Activated CD8-positive, alpha-beta T cell treated with anti-CD3 and anti-CD28 coated beads for 36 hours (primary cell): ENCODE data around the gene AK3. TPM values are rescaled to one million over a fixed set of nuclear protein-coding genes. Genes with fewer than 3 reads are reported as not detected.

Source experiments
- ATAC-seq: fragments of 200-7000 bp; cut with Tn5 transposase; one replicate; pipeline ENCODE4 v1.10.0; 2021; ENCODE audit warnings: mild to moderate bottlenecking, moderate library complexity
- CTCF ChIA-PET: fragments of 350-600 bp; sonication (Branson Sonifier 250); formaldehyde crosslinking; loops from one replicate; lab custom pipeline; 2021; ENCODE audit warnings: antibody characterized with exemption; lab: Charles Lee
- POLR2A ChIA-PET: fragments of 350-600 bp; sonication (Branson Sonifier 250); formaldehyde crosslinking; loops from one replicate; lab custom pipeline; 2021; ENCODE audit warnings: antibody characterized with exemption; lab: Charles Lee
- DNase-seq: peaks from one replicate; pipeline ENCODE4 v3.0.0-alpha.2; 2020
- H3K27ac Mint-ChIP-seq: one replicate; pipeline ENCODE4 v1.8.0; 2021; ENCODE audit warnings: mild to moderate bottlenecking, mixed read lengths
- H3K27me3 Mint-ChIP-seq: one replicate; pipeline ENCODE4 v1.8.0; 2021; ENCODE audit warnings: mixed read lengths
- H3K36me3 Mint-ChIP-seq: one replicate; pipeline ENCODE4 v1.8.0; 2021; ENCODE audit warnings: low read depth, mixed read lengths
- H3K4me1 Mint-ChIP-seq: one replicate; pipeline ENCODE4 v1.8.0; 2021; ENCODE audit warnings: low read depth, mixed read lengths
- H3K4me3 Mint-ChIP-seq: one replicate; pipeline ENCODE4 v1.8.0; 2021; ENCODE audit warnings: mild to moderate bottlenecking, moderate library complexity, mixed read lengths
- H3K9me3 Mint-ChIP-seq: one replicate; pipeline ENCODE4 v1.8.0; 2021; ENCODE audit warnings: mixed read lengths
- CTCF ChIP-seq: fragments of 200-600 bp; IDR thresholded peaks from one replicate; pipeline ENCODE4 v1.8.0; 2022; ENCODE audit warnings: antibody characterized with exemption, mild to moderate bottlenecking
- intact Hi-C: fragments of 100-400 bp; cut with micrococcal nuclease; formaldehyde crosslinking; loops from one replicate; pipeline ENCODE4 v1.10.0; 2022
- total RNA-seq, 2 experiments: library from RNA; stranded (reverse); gene quantifications; one replicate each; pipeline ENCODE4 v1.2.3, GENCODE V29; 2021

The AK3 gene
- total RNA-seq, 2 experiments from 2014 or later = 34.3 to 35.5 TPM

DNA sequence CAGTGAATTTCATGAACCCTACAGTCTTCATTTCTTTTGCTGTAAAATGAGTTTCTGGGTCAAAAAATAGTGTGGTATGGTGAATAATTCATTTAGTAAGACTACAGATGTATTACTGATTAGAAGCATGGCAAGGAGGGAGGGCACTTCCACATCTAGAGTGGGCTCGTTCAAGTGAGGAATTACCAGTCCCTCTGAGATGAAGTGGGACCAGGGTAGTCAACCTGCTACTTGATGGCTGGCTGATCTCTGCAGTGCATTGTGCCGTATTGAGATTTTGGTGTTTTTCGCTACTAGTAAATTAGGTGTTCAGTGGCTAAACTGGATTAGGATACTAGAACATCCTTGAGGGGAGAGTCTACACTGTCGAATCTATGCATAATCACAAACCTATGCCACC lies 50.9 kb downstream of the AK3 start:
- intact Hi-C loops = no loop called here
- ATAC-seq = no peak
- peaks cover 22% of the 10 kb centered on the region for H3K36me3 Mint-ChIP-seq

DNA sequence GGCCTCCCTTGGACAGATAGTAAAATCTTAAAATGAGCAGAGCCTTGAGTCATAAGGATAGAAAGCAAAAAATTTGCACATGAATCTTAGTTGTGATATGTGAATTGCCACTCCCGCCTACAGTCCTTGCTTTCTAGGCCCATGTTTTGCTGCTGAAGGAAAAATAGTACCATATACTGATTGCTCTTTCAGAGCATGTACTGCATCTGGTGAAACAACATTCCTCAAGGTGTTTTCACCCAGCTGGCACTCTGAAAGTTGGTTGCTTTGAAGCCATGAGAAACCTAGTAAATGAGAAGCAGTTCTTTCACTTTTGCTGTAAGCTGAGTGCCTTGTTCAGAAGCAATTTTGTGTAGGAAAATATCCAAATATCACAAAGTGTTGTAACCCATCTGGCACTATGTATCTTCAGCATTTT lies 51.3 kb downstream of the AK3 start:
- Mint-ChIP-seq H3K4me3 (no peak overlapping the region), H3K27ac (peak overlapping the region; percentile 70), H3K9me3 (no peaks in the 10 kb centered on the region), H3K4me1 (peaks cover 55% of the 10 kb centered on the region), H3K27me3 (no peaks in the 10 kb centered on the region), H3K36me3 (peaks cover 26% of the 10 kb centered on the region)
- intact Hi-C loops = no loop called here
- CTCF ChIA-PET = no interaction called here
- DNase-seq (peak; percentile 37), ATAC-seq (peak; percentile 82)
- TF ChIP-seq CTCF = no peak
- POLR2A ChIA-PET = no interaction called here

More for the DNA sequence above, 50.9 kb downstream of the AK3 start:
- H3K4me3 Mint-ChIP-seq = no peak overlapping the region
- no peaks in the 10 kb centered on the region for H3K27me3 Mint-ChIP-seq
- no peak for TF ChIP-seq CTCF
- H3K27ac Mint-ChIP-seq = peak overlapping the region; percentile 52
- no peaks in the 10 kb centered on the region for H3K9me3 Mint-ChIP-seq
- CTCF ChIA-PET = no interaction called here
- peaks cover 51% of the 10 kb centered on the region for H3K4me1 Mint-ChIP-seq
- DNase-seq = no peak
- POLR2A ChIA-PET = no interaction called here

DNA sequence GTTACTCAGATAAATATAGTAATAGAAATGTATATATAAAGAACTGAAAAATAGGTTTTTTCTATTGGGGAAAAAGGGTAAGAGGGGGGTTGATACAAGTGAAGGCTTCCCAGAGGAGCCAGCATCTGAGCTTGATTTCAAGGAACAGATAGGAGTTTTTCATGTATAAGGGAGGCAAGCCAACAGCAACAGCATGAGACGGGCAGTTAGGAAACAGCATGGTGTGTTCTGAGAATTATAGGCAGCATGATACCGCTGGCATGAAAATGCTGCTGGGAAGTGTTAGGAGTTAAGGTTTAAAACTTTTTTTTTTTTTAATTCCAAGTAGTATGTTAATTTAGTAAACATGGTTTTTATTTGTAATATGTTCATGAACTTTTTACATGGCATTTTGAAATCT lies 52.0 kb downstream of the AK3 start:
- ChIA-PET CTCF (interaction anchor here (0.6 to 2.1 kb wide), 2 partner anchors 26 to 368 kb away, joined by 4 to 7 read pairs; no protein-coding TSS in a partner anchor), POLR2A (no interaction called here)
- no peak for ATAC-seq
- intact Hi-C loops = no loop called here
- Mint-ChIP-seq H3K27ac (peak overlapping the region; percentile 45), H3K27me3 (no peaks in the 10 kb centered on the region), H3K36me3 (peaks cover 27% of the 10 kb centered on the region), H3K4me1 (peaks cover 60% of the 10 kb centered on the region), H3K9me3 (no peaks in the 10 kb centered on the region), H3K4me3 (no peak overlapping the region)
- DNase-seq = no peak
- TF ChIP-seq CTCF = no peak

GRCh38 chr9:4686584-4686983 lies 54.4 kb downstream of the AK3 start:
- intact Hi-C loops = no loop called here

More at GRCh38 chr9:4686584-4686983, 54.4 kb downstream of the AK3 start:
- Mint-ChIP-seq H3K27me3 (no peaks in the 10 kb centered on the region), H3K4me3 (no peak overlapping the region), H3K9me3 (no peaks in the 10 kb centered on the region), H3K36me3 (peaks cover 24% of the 10 kb centered on the region), H3K27ac (no peak overlapping the region), H3K4me1 (peaks cover 56% of the 10 kb centered on the region)
- CTCF ChIA-PET = no interaction called here
- POLR2A ChIA-PET = interaction anchor here (4.0 kb wide), 1 partner anchor 54 kb away, joined by 9 read pairs; the partner anchor contains the start of gene AK3
- DNase-seq = no peak
- no peak for ATAC-seq
- no peak for TF ChIP-seq CTCF
